ENCODE results near the gene TUBGCP5. TPM values are rescaled to one million over a fixed set of nuclear protein-coding genes. Genes with fewer than 3 reads are reported as not detected.
A peak's percentile ranks its signal among the peaks of the same experiment; 100 is the strongest.

The TUBGCP5 gene
- total and polyA plus RNA-seq, 2 of the 4 experiments (the other 2 are of a cell fraction), result 13.0 to 19.4 TPM

DNA sequence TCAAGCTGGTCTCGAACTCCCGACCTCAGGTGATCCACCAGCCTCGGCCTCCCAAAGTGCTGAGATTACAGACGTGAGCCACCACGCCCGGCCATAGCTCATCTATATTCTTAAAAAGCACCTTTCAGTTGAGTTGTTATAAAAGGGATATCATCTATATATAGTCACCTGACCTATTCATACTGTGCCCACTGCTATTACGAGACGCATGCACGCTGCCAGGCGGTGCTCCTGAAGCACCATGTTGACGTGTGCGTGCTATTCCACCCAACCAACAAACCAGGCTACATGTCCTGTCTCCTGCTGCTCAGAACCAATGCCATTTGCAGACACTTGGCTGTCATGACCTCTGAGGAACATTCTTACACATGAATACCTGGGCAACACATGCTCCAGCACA, 76.8 kb downstream of the TUBGCP5 start:
- H3K14ac ChIP-seq (replicated peaks; ENCODE audit: low read depth, low read length), result 0 out of 2 replicates have a peak overlapping the region, but pooled peaks have one; percentile 9
- peak overlapping the region; percentile 81; the same call in 1 of the 2 replicates for H2AK5ac ChIP-seq (ENCODE audit: low read depth, low read length)
- H2BK15ac ChIP-seq (ENCODE audit: low read depth, low read length), result no peak overlapping the region
- POLR2A ChIA-PET (ENCODE audit: unreplicated experiment), result no interaction called here
- peak overlapping the region; percentile 65 for H3K23ac ChIP-seq (ENCODE audit: low read depth, low read length)
- H3K18ac ChIP-seq (ENCODE audit: low read depth, low read length), result no peak overlapping the region
- peaks cover 3% of the 10 kb centered on the region for H3K36me3 ChIP-seq (ENCODE audit: control insufficient read depth, insufficient read depth, low read length)
- H4K20me1 ChIP-seq (ENCODE audit: insufficient read depth, low read length), result peaks cover 91% of the 10 kb centered on the region
- no peak overlapping the region for H2AFZ ChIP-seq (replicated peaks; ENCODE audit: low read length, poor library complexity)
- no peak for TF ChIP-seq NFE2L2 (IDR thresholded peaks at IDR 0.05; ENCODE audit: low read depth, low read length)
- no peak for TF ChIP-seq RAD21 (IDR thresholded peaks at IDR 0.05; ENCODE audit: low read length)
- TF ChIP-seq RCOR1 (IDR thresholded peaks at IDR 0.05; ENCODE audit: insufficient replicate concordance, low read length), result no peak
- TF ChIP-seq RFX5 (IDR thresholded peaks at IDR 0.05; ENCODE audit: low read depth, low read length), result no peak
- TF ChIP-seq, protein P1, sequence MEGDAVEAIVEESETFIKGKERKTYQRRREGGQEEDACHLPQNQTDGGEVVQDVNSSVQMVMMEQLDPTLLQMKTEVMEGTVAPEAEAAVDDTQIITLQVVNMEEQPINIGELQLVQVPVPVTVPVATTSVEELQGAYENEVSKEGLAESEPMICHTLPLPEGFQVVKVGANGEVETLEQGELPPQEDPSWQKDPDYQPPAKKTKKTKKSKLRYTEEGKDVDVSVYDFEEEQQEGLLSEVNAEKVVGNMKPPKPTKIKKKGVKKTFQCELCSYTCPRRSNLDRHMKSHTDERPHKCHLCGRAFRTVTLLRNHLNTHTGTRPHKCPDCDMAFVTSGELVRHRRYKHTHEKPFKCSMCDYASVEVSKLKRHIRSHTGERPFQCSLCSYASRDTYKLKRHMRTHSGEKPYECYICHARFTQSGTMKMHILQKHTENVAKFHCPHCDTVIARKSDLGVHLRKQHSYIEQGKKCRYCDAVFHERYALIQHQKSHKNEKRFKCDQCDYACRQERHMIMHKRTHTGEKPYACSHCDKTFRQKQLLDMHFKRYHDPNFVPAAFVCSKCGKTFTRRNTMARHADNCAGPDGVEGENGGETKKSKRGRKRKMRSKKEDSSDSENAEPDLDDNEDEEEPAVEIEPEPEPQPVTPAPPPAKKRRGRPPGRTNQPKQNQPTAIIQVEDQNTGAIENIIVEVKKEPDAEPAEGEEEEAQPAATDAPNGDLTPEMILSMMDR (conservative IDR thresholded peaks at IDR 0.05; ENCODE audit: low read depth, low read length), result no peak
- TF ChIP-seq SMC3 (IDR thresholded peaks at IDR 0.05; ENCODE audit: low read depth, low read length), result no peak
- TF ChIP-seq FOS (IDR thresholded peaks at IDR 0.05; ENCODE audit: low read depth, low read length), result no peak
- no peak for TF ChIP-seq CEBPB (IDR thresholded peaks at IDR 0.05; ENCODE audit: low read depth, low read length)
- TF ChIP-seq MAZ (IDR thresholded peaks at IDR 0.05; ENCODE audit: borderline replicate concordance, low read depth, low read length), result no peak
- TF ChIP-seq, protein P2, sequence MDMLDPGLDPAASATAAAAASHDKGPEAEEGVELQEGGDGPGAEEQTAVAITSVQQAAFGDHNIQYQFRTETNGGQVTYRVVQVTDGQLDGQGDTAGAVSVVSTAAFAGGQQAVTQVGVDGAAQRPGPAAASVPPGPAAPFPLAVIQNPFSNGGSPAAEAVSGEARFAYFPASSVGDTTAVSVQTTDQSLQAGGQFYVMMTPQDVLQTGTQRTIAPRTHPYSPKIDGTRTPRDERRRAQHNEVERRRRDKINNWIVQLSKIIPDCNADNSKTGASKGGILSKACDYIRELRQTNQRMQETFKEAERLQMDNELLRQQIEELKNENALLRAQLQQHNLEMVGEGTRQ (IDR thresholded peaks at IDR 0.05; ENCODE audit: low read depth, low read length), result no peak
- TF ChIP-seq MXI1 (IDR thresholded peaks at IDR 0.05; ENCODE audit: borderline replicate concordance, low read depth, low read length), result no peak
- no peak for TF ChIP-seq MAFK (IDR thresholded peaks at IDR 0.05; ENCODE audit: low read depth, low read length)
- TF ChIP-seq, protein P3, sequence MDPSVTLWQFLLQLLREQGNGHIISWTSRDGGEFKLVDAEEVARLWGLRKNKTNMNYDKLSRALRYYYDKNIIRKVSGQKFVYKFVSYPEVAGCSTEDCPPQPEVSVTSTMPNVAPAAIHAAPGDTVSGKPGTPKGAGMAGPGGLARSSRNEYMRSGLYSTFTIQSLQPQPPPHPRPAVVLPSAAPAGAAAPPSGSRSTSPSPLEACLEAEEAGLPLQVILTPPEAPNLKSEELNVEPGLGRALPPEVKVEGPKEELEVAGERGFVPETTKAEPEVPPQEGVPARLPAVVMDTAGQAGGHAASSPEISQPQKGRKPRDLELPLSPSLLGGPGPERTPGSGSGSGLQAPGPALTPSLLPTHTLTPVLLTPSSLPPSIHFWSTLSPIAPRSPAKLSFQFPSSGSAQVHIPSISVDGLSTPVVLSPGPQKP (IDR thresholded peaks at IDR 0.05; ENCODE audit: borderline replicate concordance, low read depth, low read length), result no peak
- TF ChIP-seq BHLHE40 (IDR thresholded peaks at IDR 0.05; ENCODE audit: low read depth, low read length), result no peak
- no peak for TF ChIP-seq CHD1 (IDR thresholded peaks at IDR 0.05; ENCODE audit: low read depth, low read length)
- DNase-seq (no peak), ATAC-seq (ENCODE audit: low read depth) (no peak)
- no peak overlapping the region for H2AK9ac ChIP-seq (replicated peaks; ENCODE audit: low read depth, low read length, poor library complexity)
- intact Hi-C loops (cut with micrococcal nuclease), result no loop called here
- no peak overlapping the region for H3K9ac ChIP-seq (ENCODE audit: low read depth, low read length)
- H4K8ac ChIP-seq (ENCODE audit: low read depth in 2 of 2, low read length in 2 of 2), result 0 out of 4 replicates have a peak overlapping the region, but pooled peaks of 1 of the 2 experiments have one; percentile 0
- in situ Hi-C loops (cut with MboI; ENCODE audit: low sequenced_read_pairs), result no loop called here
- no peak overlapping the region for H4K91ac ChIP-seq (ENCODE audit: insufficient read depth, low read depth, low read length)
- 98% methylated on average over 6 of the region's 12 CpGs; no CpG with 5 or more reads in 1 of the 2 experiments for WGBS, 2 experiments (ENCODE audit: extremely low coverage in 2 of 2, insufficient read length in 1 of 2)
- CTCF ChIA-PET, result no interaction called here
- H3K4ac ChIP-seq (ENCODE audit: low read depth, low read length), result peak overlapping the region; percentile 40; the same call in 1 of the 2 replicates
- BruUV-seq (replicated peaks), result no TSS peak
- no peaks in the 10 kb centered on the region for H3K9me3 ChIP-seq (ENCODE audit: control insufficient read depth, insufficient read depth, low read length)
- H3K4me3 ChIP-seq (ENCODE audit: insufficient read depth, low read depth, low read length), result no peak overlapping the region
- H2BK20ac ChIP-seq (ENCODE audit: low read depth, low read length), result no peak overlapping the region
- H3K4me1 ChIP-seq (ENCODE audit: control insufficient read depth, insufficient read depth, low read length), result peaks cover 23% of the 10 kb centered on the region
- H3K79me1 ChIP-seq (ENCODE audit: low read depth in 1 of 2, low read length in 2 of 2), result peaks cover 12 to 93% of the 10 kb centered on the region in 2 experiments
- no peak overlapping the region for H3K4me2 ChIP-seq (ENCODE audit: low read depth, low read length)
- peaks cover 41% of the 10 kb centered on the region for H3K9me1 ChIP-seq (ENCODE audit: insufficient read depth, low read length)
- H3K27ac ChIP-seq (ENCODE audit: insufficient read depth, low read length), result no peak overlapping the region
- H3K27me3 ChIP-seq (ENCODE audit: control insufficient read depth, insufficient read depth, low read length), result no peaks in the 10 kb centered on the region
- no peak overlapping the region for H3K56ac ChIP-seq (ENCODE audit: extremely low read depth, insufficient read depth, low read length)
- peak overlapping the region; percentile 14 for H2BK120ac ChIP-seq (ENCODE audit: low read depth, low read length)
- H2BK5ac ChIP-seq (ENCODE audit: low read depth, low read length, poor library complexity, severe bottlenecking), result no peak overlapping the region
- H4K5ac ChIP-seq (ENCODE audit: low read depth, low read length), result no peak overlapping the region
- dilution Hi-C loops (cut with HindIII; ENCODE audit: low sequenced_read_pairs, unreplicated experiment), result no loop called here

Data from IMR-90 (cell line).